Measurements from ENCODE around the gene CPM. TPM values are rescaled to one million over a fixed set of nuclear protein-coding genes. Genes with fewer than 3 reads are reported as not detected.

Gene CPM
- total and polyA plus RNA-seq, 10 donors: 3.5 to 189 (median 52.5) TPM

DNA sequence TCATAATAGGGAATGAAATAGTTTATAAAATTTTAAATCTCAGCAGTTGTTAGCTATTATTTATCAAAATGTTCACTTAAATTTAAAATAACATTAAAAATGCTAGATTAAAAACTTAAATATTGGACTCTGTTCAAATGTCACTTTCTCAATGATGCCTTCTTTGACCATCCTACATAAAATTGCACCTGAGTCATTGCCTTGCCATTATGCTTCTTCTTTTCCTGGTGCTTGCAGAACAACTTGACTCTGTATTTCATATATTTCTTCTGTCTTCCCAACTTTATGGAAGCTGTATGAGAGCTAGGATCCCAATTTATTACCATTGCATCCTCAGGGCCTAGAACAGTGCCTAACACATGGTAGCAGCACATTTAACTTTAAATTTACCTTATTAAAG, 37.3 kb upstream of the CPM start:
- Histone ChIP-seq H3K36me3 (no peaks in the 10 kb centered on the region), H3K27ac (no peak overlapping the region), H3K4me3 (no peak overlapping the region), H3K27me3 (replicated peaks in 1 of 7) (no peaks in the 10 kb centered on the region), H3K4me1 (no peaks in the 10 kb centered on the region), H3K9me3 (no peaks in the 10 kb centered on the region)
- TF ChIP-seq, protein P1, sequence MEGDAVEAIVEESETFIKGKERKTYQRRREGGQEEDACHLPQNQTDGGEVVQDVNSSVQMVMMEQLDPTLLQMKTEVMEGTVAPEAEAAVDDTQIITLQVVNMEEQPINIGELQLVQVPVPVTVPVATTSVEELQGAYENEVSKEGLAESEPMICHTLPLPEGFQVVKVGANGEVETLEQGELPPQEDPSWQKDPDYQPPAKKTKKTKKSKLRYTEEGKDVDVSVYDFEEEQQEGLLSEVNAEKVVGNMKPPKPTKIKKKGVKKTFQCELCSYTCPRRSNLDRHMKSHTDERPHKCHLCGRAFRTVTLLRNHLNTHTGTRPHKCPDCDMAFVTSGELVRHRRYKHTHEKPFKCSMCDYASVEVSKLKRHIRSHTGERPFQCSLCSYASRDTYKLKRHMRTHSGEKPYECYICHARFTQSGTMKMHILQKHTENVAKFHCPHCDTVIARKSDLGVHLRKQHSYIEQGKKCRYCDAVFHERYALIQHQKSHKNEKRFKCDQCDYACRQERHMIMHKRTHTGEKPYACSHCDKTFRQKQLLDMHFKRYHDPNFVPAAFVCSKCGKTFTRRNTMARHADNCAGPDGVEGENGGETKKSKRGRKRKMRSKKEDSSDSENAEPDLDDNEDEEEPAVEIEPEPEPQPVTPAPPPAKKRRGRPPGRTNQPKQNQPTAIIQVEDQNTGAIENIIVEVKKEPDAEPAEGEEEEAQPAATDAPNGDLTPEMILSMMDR (IDR thresholded peaks at IDR 0.05 in 8 of 11, conservative IDR thresholded peaks at IDR 0.05 in 3 of 11): no peak
- TF ChIP-seq POLR2A (IDR thresholded peaks at IDR 0.05) (no peak), POLR2AphosphoS5 (IDR thresholded peaks at IDR 0.05) (no peak)
- no peak for DNase-seq
- intact Hi-C loops (cut with DNase I; ENCODE audit: low total_unique reads): loop anchor here (5.0 kb wide), 1 partner anchor 58 kb away; no protein-coding TSS in a partner anchor

DNA sequence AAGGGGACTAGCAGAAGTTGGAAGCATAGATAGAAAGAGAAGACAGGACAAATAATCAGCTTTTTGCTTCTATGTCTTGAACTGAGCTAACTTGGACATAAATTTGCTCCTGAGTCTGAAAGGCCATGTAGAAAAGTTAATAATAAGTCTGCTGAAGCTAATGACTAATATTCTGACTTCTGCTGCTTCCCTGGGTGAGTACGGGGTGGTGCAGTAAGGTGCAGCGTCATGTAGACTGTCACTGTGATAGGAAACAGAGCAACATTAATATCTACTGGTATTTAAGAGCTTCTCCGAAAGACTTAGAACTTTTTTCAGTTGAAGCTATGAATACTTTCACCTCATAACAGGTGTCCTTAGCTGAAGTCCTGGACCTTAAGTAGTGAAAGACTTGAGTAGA, 34.1 kb upstream of the CPM start:
- Histone ChIP-seq H3K9me3 (peaks cover 0 to 3% (median 0%) of the 10 kb centered on the region in 8 donors), H3K4me1 (peaks cover 0 to 15% (median 0%) of the 10 kb centered on the region in 6 donors), H3K4me3 (no peak overlapping the region), H3K27ac (no peak overlapping the region), H3K36me3 (no peaks in the 10 kb centered on the region), H3K27me3 (replicated peaks in 1 of 7) (no peaks in the 10 kb centered on the region)
- no peak for TF ChIP-seq POLR2AphosphoS5 (IDR thresholded peaks at IDR 0.05)
- TF ChIP-seq, protein P1 (IDR thresholded peaks at IDR 0.05 in 8 of 11, conservative IDR thresholded peaks at IDR 0.05 in 3 of 11): no peak
- TF ChIP-seq POLR2A (IDR thresholded peaks at IDR 0.05): no peak
- no peak for DNase-seq
- intact Hi-C loops (cut with DNase I; ENCODE audit: low total_unique reads): no loop called here
- WGBS, 5 donors: 83 to 93% (median 90%) methylated on average over 3 of the region's 3 CpGs

DNA sequence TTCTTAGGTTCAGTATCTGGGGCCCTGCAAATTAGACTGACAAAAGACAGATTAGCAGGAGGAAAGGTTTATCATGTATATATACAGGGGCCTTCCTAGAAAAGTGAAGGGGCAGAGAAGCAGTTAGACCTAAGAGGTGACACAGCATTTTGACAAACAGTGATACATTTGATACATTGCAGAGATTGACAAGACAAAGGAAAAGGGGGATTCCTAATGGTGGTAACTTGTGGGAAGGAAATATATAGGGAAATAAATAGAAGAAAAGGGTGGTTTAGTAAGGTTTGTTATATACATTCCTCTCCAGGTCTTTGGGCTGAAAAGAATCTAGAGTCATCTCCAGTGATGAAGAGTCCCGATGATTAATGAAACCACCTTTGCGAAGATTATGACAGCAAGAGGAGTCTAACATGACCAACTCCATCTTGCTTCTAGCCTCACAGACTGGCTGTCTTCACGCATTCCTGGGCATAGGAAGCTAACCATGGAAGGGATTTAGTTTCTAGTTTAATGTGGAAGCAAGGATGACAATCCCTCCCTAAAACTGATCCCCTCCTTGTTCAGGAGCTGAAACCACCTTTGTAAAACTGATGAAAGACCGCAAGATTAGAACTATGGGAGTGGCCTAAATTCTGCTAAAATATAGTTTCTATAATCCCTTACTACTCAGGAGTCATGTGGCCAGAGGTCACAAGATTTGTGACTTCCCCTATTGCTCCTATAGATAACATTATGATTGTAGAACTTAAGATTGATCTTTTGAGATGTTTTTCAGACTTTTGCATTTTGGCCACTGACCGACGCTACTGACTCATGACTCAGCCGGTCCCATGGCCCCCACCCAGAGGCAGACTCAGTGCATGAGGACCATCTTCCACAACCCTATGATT, 31.1 kb upstream of the CPM start:
- 91 to 94% (median 93%) methylated on average over 7 of the region's 7 CpGs for WGBS, 5 donors
- peaks cover 0 to 21% (median 0%) of the 10 kb centered on the region in 6 donors for H3K4me1 ChIP-seq
- no peak overlapping the region for H3K4me3 ChIP-seq
- TF ChIP-seq, protein P1 (IDR thresholded peaks at IDR 0.05 in 8 of 11, conservative IDR thresholded peaks at IDR 0.05 in 3 of 11): no peak
- TF ChIP-seq POLR2A (IDR thresholded peaks at IDR 0.05) (no peak), POLR2AphosphoS5 (IDR thresholded peaks at IDR 0.05) (no peak)
- no peak for DNase-seq
- H3K36me3 ChIP-seq: no peaks in the 10 kb centered on the region
- H3K27me3 ChIP-seq (replicated peaks in 1 of 7): no peaks in the 10 kb centered on the region
- H3K9me3 ChIP-seq: peaks cover 0 to 3% (median 0%) of the 10 kb centered on the region in 8 donors
- H3K27ac ChIP-seq: peak overlapping the region in 3 of 8 donors; percentile 54 to 68 (median 57)
- intact Hi-C loops (cut with DNase I; ENCODE audit: low total_unique reads): no loop called here
